ENCODE results near the gene MAN2B2.

MAN2B2 gene

GRCh38 chr4:6568148-6568547 is 6.8 kb upstream of the MAN2B2 start:
- DNase-seq: no peak

- peak in 1 of 3 experiments; percentile 13 for DNase-seq
Measured at GRCh38 chr4:6568689-6569332, 6.2 kb upstream of the MAN2B2 start.

- DNase-seq: no peak
Measured at GRCh38 chr4:6571608-6572007, 3.4 kb upstream of the MAN2B2 start.

- DNase-seq: peak in 2 of 3 experiments; percentile 27 to 64
Measured at GRCh38 chr4:6573551-6573950, 1.4 kb upstream of the MAN2B2 start.

- peak in 2 of 3 experiments; percentile 26 to 52 for DNase-seq
Measured at GRCh38 chr4:6573986-6574746, 823 bp upstream of the MAN2B2 start.

- no peak for DNase-seq
Measured at GRCh38 chr4:6575503-6576240, 683 bp downstream of the MAN2B2 start.

- DNase-seq: no peak
Measured at GRCh38 chr4:6576512-6576911, 1.5 kb downstream of the MAN2B2 start.

GRCh38 chr4:6576932-6577331 is 1.9 kb downstream of the MAN2B2 start:
- no peak for DNase-seq

GRCh38 chr4:6577409-6577808 is 2.4 kb downstream of the MAN2B2 start:
- DNase-seq: no peak

- no peak for DNase-seq
Measured at GRCh38 chr4:6578221-6578620, 3.2 kb downstream of the MAN2B2 start.

GRCh38 chr4:6580353-6580752 is 5.4 kb downstream of the MAN2B2 start:
- DNase-seq: no peak

GRCh38 chr4:6581566-6582121 is 6.7 kb downstream of the MAN2B2 start:
- no peak for DNase-seq

- DNase-seq: no peak
Measured at GRCh38 chr4:6582889-6583490, 8.0 kb downstream of the MAN2B2 start.

GRCh38 chr4:6584865-6585264 is 9.9 kb downstream of the MAN2B2 start:
- DNase-seq: no peak

- DNase-seq: peak in 1 of 3 experiments; percentile 7
Measured at GRCh38 chr4:6586715-6587325, 11.8 kb downstream of the MAN2B2 start.

- DNase-seq: no peak
Measured at GRCh38 chr4:6589444-6589843, 14.5 kb downstream of the MAN2B2 start.

- DNase-seq: peak; percentile 38 to 68 (median 57)
Measured at GRCh38 chr4:6591313-6591712, 16.3 kb downstream of the MAN2B2 start.

- no peak for DNase-seq
Measured at GRCh38 chr4:6591781-6592180, 16.8 kb downstream of the MAN2B2 start.

GRCh38 chr4:6592804-6593563 is 18.0 kb downstream of the MAN2B2 start:
- DNase-seq: no peak

GRCh38 chr4:6594341-6594740 is 19.4 kb downstream of the MAN2B2 start:
- no peak for DNase-seq

GRCh38 chr4:6594826-6595355 is 19.9 kb downstream of the MAN2B2 start:
- no peak for DNase-seq
